NCI-H2196 treated with DMSO at 0.1 percent for 48 hours (cell line): ENCODE data around the gene TRAF3IP1.
A peak's percentile ranks its signal among the peaks of the same experiment; 100 is the strongest.
"Not testable (repeated sequence)": the region's sequence is repeated elsewhere in the genome, so short reads cannot be mapped to it uniquely, and the experiment has no call there.

Experiments
- DNase-seq: peaks from one replicate; lab custom pipeline; 2025; ENCODE audit not compliant: unreplicated experiment; lab: John Stamatoyannopoulos, UW

Gene TRAF3IP1

GRCh38 chr2:238338710-238339394, 18.5 kb downstream of the TRAF3IP1 start:
- no peak for DNase-seq

DNA sequence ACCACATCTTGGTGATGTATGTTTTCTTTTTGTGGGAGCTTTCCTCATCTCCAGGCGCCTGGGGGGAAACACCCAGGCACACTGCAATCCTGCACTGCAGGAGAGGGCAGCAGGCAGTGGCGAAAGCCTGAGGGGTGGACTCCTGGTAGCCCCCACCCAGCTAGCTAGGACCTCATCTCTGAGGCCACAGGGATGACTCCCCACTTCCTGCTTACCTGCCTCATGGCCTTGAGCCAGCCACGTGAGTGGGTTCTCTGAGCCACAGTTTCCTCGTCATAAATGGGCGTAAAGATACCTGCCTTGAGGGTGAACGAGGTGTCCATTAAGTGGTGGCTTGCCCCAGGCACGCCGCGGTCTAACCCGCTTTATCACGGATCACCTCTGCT, 19.1 kb downstream of the TRAF3IP1 start:
- no peak for DNase-seq

DNA sequence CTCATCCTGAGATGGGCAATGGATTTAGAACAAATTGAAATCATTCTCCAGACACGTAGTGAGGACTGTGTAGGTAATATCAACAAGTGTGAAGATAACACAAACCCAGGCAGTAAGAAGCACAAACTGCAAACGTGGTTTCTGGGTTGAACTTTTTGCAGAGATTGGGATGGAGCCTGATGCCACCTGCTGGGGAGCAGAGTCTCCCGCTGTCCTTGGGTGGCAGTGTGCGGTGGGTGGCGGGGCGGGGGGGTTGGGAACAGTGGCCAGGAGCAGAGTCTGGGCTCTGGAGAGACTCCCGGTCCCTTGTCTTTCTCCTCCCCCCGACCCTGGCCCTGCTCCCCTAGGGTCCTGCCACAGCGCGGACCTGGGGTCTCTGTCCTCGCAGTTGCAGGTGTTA, 19.5 kb downstream of the TRAF3IP1 start:
- DNase-seq = no peak

- no peak for DNase-seq
Measured at GRCh38 chr2:238341536-238341935, 21.2 kb downstream of the TRAF3IP1 start.

DNA sequence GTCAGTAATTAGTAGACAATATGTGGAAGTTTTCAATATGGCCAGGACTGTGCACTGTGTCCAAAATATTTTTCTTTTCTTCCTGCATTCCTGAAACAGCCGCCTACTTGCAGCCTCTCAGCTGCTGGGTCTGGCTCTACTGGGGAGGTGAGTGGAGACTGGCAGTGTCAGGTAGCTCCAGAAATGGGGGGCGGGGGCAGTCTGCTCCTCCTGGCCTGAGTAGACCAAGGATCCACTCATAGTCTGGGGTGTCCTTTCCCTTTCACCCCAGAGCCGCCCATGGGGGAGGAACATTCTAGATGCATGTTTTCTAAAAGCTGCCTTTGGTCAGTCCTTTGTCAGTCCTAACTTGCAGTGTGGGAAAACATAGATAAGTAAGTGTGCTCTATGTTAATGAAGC, 23.7 kb downstream of the TRAF3IP1 start:
- no peak for DNase-seq

DNA sequence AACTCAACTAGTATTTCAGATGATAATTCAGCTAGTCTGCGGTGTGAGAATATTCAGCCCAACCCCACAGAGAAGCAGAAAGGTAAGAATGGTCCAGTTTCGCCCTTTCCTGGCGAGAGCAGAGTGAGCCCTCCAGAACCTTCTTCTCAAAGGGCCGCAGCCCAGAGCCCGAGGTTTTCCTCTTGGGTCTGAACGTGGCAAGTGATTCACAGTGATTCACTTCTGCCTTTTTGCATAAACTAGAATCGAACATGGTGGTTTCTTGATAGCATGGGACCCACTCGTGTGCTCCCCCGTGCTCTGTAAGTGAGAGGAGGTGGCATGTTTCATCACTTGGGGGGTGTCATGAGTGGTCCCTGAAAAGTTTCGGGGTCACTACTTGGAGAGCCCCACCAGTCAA, 24.2 kb downstream of the TRAF3IP1 start:
- no peak for DNase-seq

DNA sequence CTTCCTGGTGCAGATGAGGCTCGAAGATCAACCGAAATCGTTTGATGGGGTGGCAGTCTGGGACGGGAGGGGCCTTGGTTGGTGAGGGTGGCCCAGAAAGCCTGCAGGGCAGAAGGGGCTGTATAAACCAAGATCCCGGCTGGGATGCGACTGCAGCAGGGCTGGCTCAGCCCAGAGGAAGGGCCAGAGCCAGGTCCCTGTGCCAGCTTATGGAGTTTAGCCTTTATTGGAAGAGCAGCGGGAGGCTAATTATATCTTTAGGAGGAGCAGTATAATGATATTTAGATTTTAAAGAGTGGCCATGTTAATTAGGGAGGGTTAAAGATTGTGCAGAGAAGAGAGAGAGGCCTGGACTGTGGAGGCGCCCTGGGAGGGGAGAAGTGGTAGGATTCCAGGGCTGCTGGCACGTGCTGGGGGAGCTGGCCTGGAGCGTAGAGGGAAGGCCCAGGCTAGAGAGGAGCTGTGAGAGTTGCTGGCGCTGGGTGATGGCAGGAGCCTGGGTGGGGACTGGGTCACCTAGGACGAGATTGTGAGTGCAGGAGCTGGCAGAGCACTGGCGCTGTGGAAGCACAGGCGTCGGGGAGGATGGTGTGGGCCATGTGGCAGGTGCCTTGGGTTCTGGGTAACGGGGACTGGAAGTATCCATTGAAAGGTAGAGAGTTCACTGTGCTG, 25.1 kb downstream of the TRAF3IP1 start:
- DNase-seq = no peak

DNA sequence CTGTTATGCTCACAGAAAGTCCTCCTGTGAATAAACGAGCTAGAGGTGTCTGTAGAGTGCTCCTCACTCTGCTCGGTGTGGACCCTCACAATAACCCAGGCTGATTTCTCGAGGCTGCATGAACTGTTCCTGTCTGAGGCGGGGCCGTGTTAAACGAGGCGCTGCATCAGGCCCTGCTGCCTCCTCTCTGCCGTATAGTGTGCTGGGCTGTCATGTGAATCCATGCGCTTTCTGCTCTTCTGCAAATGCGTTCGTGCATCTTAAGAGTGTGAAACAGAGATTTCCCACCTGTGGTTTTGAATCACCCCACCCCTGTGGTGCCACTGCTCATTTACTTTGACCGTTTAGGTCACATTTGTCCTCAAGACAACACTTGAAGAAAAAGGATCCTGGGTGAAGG, 26.2 kb downstream of the TRAF3IP1 start:
- no peak for DNase-seq

DNA sequence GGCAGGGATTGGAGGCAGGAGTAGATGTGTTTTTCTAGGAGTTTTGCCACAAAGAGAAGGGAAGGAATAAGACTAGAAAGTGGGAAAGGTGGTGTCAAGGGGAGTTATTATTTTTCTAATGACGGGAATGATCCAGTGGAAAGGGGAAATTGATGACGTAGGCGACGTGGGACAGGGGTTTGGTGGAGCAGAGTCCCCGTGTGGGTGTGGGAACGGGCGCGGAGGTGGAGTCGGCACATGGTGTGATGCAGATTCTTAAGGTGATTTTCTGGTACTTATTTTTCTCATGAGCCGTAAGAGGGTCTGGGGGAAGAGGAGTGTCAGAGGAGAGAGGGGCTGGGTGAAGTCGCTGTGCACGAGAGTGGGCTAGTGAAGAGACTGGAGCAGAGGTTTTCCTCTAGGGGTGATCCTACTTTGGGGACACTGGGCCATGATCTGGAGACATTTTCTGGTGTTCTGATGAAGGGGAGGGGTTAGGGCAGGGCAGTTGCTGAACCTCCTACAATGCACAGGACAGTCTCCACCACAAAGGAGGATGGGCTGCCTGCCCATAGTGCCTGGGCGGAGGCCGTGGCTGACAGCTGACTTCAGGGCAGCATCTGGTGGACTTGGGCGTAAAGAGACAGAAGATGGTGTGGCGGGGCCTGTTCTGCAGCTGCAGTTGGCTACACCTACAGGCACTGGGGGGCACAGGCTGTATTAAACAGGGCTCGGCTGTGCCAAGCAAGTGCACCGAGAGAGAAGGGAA, 30.0 kb downstream of the TRAF3IP1 start:
- no peak for DNase-seq

- DNase-seq = no peak
Measured at GRCh38 chr2:238351315-238351714, 31.0 kb downstream of the TRAF3IP1 start.

DNA sequence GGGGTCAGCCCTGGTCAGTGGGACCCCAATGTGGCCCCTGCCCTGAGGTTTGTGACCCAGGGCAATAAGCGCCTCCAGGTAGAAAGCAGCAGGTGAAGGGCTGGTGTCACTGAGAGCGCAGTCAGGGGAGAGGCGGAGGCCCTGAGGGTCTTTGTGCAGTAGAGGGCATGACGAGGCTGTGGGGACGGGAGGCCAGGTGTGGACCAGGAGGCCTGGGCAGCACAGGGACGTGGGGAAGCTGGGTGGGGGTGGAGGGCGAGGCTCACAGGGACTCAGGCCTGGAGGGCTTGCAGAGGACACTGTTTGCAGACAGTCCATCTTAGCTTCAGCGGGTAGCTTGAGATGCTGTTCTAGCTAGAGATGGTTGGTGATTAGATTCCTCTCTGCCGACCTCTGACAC, 32.0 kb downstream of the TRAF3IP1 start:
- no peak for DNase-seq

GRCh38 chr2:238358769-238359168, 38.5 kb downstream of the TRAF3IP1 start:
- DNase-seq = no peak

DNA sequence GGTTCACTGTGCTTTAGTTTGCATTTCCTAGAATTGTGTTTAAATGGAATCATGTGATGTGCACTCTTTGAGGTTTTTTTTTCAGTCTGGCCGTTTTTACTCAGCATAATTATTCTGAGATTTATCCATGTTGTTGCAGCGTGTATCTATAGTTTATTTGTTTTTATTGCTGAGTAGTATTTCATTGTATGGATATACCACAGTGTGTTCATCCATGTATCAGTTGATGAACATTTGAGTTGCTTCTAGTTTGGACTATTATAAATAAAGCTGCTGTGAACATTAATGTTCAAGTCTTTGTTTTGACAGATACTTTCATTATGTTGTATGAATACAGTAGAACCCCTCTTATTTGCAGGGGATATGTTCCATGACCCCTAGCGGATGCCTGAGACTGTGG, 39.1 kb downstream of the TRAF3IP1 start:
- no peak for DNase-seq

DNA sequence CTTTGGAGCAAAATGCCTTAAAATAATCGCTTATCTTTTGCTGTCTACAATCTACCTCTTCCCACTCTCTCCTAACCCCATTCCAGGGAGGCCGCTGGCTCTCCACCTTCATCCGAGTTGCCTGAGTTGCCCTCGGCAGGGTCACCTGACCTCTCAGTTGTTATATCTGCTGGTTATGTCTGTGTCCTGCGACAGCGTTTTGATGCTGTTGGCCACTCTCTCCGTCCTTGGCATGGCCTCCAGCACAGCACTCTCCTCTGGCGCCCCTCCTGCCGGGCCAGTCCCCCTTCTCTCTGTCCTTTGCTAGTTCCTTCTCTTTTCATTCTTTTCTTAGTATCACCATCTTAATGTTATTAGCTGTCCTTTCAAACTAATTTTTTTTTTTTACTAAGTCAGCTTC, 41.6 kb downstream of the TRAF3IP1 start:
- DNase-seq = no peak

GRCh38 chr2:238362626-238363025, 42.3 kb downstream of the TRAF3IP1 start:
- DNase-seq = no peak

GRCh38 chr2:238369591-238370040, 49.3 kb downstream of the TRAF3IP1 start:
- no peak for DNase-seq

- DNase-seq = no peak
Measured at GRCh38 chr2:238370094-238370822, 49.9 kb downstream of the TRAF3IP1 start.

- peak; percentile 31 for DNase-seq
Measured at GRCh38 chr2:238370823-238371372, 50.6 kb downstream of the TRAF3IP1 start.

GRCh38 chr2:238372277-238372676, 52.0 kb downstream of the TRAF3IP1 start:
- DNase-seq = not testable (repeated sequence)

DNA sequence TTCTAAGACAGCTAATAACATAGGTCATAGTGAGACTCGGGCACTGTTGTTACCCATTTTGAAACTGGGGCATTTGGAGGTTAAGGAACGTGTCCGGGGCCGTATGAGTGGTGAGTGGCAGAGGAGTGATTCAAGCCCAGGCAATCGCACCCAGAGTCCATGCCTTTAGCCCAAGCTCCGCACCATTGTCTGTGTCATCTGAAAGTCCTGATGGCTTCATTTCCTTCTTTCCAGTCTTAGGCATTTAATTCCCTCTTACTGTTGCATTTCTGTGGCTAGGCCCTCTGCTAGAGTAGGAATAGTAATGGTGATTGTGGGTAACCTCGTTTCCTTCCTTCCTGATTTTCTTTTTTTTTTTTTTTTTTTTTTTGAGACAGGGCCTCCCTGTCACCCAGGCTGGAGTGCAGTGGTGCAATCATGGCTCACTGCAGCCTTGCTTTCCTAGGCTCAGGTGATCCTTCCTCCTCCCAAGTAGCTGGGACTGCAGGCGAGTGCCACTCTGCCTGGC, 56.6 kb downstream of the TRAF3IP1 start:
- no peak for DNase-seq
